Measurements from ENCODE around the gene LILRA2.
"Not testable (repeated sequence)": the region's sequence is repeated elsewhere in the genome, so short reads cannot be mapped to it uniquely, and the experiment has no call there.

LILRA2 gene

DNA sequence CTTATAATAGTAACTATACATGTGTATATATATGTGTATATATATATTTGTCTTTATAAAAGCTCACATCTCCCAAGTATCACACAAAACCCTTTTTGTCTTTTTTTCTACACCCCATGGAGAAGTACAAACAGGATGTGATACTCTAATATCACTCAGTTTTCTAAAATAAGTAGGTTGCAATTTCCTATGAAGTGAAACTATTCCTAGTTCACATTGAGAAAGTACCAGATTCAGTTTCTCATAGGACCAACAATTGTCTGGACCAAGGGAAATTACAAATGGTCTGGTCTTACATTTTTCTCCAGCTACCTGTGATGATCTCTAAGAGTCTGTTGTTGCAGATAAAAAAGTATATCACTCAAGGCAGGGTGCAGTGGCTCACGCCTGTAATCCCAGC is 38.8 kb downstream of the LILRA2 start:
- no peak for DNase-seq

DNA sequence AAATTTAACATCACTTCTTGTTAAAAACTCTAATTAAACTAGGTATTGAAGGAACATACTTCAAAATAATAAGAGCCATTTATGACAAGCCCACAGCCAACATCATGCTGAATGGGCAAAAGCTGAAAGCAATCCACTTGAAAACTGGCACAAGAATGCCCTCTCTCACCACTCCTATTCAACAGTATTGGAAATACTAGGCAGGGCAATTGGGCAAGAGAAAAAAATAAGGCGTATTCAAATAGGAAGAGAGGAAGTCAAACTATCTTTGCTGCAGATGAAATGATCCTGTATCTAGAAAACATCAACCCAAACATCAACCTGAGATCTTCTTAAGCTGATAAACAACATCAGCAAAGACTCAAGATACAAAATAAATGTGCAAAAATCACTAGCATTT is 41.1 kb downstream of the LILRA2 start:
- no peak for DNase-seq

DNA sequence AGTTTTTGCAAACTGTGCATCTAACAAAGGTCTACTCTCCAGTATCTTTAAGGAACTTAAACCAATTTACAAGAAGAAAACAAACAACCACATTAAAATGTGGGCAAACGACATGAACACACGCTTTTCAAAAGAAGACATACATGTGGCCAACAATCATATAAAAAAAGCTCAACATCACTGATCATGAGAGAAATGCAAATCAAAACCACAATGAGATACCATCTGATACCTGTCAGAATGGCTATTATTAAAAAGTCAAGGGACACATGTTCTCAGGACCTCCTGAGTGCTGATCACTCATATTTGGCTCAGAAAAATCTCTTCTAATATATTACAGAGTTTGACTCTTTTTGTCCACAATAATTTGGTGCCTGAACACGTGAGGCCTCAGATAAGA is 42.5 kb downstream of the LILRA2 start:
- DNase-seq: no peak

DNA sequence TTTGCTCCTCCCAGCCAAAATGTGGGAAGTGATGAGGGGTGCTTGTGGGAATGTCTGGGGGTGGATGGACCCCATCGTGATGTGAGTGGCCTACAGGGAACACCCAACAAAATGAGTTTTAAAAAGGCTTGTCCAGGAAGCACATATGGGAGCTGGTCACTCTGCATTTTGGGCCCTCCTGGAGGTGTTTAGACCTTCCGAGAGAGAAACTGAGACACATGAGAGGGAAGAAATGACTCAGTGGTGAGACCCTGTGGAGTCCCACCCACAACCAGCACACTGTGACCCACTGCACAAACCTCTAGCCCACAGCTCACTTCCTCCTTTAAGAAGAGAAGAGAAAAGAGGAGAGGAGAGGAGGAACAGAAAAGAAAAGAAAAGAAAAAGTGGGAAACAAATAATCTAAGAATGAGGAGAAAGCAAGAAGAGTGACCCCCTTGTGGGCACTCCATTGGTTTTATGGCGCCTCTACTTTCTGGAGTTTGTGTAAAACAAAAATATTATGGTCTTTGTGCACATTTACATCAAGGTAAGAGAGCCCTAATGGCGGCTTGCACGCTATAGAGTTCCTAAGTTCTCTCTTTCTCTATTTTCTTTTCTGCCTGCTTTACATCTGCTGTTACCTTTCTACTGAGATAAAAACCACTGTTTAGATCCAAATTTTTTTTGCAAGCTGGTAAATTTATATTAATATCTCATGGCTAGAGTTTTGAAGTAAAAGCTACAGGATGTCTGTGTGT is 43.4 kb downstream of the LILRA2 start:
- no peak for DNase-seq

DNA sequence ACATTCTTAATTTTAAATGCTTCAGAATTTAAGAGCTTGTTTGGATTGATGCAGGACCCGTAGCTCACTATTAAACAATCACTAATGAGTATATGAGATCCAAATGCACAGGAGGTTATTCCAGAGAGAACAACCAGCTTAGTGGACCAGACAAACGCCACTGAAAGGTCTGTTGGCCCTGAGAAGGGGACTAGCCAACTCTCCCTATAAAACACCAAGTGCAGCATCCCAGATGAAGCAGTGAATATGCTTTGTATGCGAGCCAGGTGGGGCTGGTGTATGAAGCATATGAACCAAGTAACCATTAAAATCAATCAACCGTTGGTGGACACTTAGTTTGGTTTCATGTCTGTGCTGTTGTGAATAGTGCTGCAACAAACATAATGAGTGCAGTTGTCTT is 46.9 kb downstream of the LILRA2 start:
- no peak for DNase-seq

DNA sequence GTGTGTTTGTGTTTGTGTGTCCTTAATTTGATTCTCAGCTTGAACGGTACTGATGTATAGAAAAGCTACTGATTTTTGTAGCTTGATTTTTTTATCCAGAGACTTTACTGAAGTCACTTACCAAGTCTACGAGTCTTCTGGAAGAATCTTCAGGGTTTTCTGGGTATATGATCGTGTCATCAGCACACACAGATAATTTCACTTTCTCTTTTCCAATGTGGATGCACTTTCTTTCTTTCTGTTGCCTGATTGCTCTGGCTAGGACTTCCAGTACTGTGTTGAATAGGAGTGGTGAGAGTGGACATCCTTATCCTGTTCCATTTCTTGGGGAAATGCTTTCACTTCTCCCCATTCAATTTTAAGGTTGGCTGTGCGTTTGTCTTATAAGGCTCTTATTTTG is 48.8 kb downstream of the LILRA2 start:
- no peak for DNase-seq

DNA sequence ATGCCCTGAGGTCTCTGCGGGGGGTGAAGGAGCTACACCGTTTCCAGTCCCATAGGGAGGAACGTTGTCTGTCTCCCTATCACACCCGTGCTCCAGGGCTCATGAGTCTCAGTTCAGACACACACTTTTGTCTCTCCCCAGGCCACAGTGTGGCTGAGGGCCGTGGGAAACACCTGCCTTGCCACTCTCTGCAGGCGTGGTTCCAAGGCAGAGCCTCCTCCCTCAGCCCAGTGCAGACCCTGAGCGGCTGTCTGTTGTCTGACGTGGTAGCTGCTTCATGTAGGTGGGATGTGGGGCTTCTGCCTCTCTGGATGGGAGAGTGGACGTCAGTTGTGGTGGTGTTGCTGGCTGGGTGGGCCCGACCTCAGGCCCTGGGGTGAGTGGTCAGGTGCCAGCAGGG is 50.6 kb downstream of the LILRA2 start:
- not testable (repeated sequence) for DNase-seq

DNA sequence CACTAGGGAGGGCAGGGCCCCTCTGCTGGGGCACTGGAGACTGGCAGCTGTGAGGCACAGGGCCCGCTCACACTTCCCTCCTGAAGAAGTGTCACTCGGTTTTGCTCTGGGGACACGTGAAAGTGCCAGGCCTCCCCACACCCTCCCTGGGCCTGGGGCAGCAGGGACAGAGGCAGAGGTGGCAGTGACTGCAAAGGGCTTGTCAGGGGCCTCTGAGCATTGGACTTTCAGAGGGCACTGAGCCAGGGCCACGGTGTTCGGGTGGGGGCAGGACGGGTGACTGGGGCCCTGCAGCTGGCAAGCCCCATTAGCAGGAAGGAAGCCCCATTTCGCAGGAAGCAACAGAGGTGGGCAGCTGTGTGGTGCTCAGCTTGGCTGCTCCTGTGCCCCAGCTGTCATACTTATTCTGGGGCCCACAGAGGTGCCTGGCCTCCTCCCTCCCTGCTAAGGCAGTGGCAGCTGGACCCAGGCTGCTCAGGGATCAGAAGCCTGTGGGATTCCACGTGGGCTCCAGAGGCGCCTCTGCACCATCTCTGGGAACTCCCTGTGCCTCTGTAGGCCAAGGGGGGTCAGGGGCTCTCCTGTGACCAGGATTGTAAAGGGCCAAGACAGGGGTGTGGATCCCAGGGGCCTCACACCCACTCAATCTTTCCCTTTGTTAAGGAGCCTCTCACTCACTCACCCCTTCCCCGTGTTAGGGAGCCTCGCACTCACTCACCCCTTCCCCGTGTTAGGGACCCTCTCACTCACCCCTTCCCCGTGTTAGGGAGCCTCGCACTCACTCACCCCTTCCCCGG is 51.5 kb downstream of the LILRA2 start:
- DNase-seq: not testable (repeated sequence)

DNA sequence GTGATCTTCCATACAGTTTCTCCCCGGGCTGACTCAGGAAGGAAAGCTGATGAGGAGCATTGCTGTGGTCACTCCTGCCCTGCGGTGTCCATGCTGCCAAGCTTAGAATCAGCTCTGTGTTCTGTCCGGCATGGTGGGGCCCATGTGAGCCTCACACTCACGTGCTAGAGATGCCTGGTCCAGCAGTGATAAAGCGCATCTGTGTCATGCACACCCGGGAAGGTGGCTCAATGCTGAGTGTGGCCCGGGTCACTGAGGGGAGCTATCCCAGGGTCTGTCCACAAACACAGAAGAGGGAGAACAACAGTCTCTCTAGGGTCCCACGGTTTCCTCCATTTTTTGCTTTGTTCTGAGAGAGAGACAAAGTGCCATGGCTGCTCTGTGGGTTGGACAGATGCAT is 53.2 kb downstream of the LILRA2 start:
- DNase-seq: no peak

DNA sequence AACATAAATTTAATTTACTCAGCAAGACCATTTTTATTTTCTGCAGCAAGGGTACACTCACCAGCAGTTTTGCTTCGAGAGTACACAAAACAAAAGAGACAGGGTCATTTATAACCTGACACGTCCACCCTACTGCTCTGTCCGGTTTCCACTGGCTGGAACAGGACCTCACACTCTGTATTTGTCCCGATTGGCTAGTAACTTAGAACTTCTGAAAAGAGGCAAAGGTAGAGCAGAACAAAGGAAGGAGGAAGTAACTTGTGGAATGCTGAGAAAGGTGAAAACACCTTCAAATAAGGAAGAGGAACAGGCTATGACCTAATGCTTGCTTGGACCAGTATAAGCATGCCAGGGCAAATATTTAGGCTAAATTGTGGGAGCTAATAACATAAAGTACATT is 54.3 kb downstream of the LILRA2 start:
- not testable (repeated sequence) for DNase-seq

DNA sequence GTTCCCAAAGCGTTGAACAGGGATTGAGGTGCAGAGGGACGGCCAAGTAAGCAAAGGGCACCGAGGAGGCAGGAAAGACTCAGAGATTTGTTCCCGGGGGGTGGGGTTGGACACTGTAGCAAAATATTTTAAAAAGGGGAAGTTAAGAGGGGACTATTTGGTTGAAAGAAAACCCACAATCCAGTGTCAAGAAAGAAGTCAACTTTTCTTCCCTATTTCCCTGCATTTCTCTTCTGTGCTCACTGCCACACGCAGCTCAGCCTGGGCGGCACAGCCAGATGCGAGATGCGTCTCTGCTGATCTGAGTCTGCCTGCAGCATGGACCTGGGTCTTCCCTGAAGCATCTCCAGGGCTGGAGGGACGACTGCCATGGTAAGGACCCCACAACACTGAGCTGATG is 56.7 kb downstream of the LILRA2 start, which contains the start of gene LILRB1:
Gene LILRB1 (plus strand): TSS at position 223 of the 400 bp plus-strand sequence. CDS start 590 bp downstream, outside the sequence.
- not testable (repeated sequence) for DNase-seq

DNA sequence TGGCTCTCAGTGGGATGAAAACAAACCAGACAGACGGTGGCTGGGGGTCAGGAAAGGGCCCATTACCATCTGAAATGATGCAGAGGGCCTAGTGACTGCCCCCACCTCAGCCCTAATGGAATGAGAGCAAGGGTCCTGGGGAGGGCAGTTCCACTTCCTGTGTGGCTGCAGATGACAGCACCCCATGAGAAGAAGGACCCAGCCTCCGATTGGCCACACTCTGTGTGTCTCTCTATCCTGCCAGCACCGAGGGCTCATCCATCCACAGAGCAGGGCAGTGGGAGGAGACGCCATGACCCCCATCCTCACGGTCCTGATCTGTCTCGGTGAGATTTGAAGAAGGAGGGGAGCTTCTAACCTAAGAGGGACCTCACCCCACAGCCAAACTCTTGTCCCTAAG is 57.2 kb downstream of the LILRA2 start:
- DNase-seq: no peak

DNA sequence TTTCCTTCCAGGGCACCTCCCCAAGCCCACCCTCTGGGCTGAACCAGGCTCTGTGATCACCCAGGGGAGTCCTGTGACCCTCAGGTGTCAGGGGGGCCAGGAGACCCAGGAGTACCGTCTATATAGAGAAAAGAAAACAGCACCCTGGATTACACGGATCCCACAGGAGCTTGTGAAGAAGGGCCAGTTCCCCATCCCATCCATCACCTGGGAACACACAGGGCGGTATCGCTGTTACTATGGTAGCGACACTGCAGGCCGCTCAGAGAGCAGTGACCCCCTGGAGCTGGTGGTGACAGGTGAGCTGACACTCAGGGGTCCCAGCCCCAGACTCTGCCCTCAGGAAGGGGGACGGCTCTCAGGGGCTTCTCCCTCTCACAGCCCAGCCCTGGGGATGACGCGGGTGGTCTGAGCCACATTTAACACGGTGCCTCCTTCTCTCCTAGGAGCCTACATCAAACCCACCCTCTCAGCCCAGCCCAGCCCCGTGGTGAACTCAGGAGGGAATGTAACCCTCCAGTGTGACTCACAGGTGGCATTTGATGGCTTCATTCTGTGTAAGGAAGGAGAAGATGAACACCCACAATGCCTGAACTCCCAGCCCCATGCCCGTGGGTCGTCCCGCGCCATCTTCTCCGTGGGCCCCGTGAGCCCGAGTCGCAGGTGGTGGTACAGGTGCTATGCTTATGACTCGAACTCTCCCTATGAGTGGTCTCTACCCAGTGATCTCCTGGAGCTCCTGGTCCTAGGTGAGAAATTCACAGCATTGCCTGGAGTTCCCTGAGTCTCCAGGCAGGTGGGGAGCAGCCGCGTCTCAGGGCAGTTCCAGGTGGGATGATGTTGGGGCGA is 58.1 kb downstream of the LILRA2 start:
- not testable (repeated sequence) for DNase-seq

DNA sequence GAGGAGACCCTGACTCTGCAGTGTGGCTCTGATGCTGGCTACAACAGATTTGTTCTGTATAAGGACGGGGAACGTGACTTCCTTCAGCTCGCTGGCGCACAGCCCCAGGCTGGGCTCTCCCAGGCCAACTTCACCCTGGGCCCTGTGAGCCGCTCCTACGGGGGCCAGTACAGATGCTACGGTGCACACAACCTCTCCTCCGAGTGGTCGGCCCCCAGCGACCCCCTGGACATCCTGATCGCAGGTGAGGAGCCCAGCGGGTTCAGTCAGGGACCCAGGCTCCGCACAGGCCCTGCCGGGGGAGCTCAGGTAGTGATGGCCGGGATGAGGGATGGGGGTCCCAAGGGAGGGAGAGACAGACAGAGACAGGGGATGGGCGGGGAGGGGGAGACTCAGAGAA is 58.9 kb downstream of the LILRA2 start:
- DNase-seq: not testable (repeated sequence)

DNA sequence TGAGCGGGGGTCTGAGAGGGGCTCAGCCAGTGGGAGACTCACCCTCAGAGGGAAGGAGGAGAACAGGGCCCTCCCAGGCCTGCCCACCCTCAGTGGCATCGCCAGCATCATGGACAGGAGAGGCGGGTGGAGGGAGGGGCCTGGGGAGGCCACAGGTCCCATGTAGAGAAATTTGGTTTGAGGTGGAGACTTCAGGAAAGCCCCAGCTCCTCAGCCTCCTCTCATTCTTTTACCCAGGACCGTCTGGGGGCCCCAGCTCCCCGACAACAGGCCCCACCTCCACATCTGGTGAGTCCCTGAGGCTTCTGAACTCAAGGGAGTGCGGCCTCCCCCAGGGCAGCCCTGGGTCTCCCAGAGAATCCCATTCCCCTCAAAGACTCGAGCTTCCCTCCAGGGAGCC is 59.8 kb downstream of the LILRA2 start:
- no peak for DNase-seq

DNA sequence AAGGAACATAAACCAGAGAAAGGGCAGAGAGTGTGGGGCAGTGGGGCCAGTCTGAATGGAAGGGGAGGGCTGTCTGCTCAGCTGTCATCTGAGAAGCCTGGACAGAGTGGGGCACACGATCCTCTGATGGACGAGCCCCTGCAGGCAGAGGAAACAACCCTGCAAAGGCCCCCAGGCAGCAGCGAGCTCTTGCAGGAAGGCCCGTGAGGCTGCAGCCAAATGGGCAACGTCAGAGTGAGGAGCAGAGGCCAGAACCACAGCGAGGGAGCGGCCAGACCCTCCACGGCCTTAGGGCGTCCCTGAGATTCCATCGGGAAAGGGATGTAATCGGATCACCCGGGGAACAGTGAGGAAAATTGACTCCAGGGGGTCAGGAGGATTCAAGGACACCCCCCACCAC is 62.5 kb downstream of the LILRA2 start:
- DNase-seq: not testable (repeated sequence)

DNA sequence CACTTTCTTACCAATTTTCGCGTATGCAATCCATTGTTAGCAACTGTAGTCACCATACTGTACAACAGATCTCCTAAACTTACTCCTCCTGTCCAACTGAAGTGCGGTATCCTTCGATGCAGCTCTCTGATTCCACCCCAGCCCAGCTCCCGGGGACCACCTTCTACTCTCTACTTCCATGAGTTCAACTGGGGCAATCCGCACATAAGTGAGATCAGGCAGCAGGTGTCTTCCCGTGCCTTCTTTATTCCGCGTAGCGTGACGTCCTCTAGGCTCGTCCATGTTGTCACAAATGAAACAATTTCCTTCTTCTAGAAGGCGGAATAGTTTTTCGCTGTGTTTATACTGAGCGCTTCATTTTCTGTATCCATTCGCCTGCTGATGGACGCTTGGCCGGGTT is 65.1 kb downstream of the LILRA2 start:
- DNase-seq: no peak

Measured in cerebellar nuclear complex (tissue), 1 donor.